Measurements from ENCODE around the gene NOS1. TPM values are rescaled to one million over a fixed set of nuclear protein-coding genes. Genes with fewer than 3 reads are reported as not detected.

Gene NOS1
- total and polyA plus RNA-seq, 2 experiments from 2014 or later = 0.63 to 3.0 TPM

- no peak overlapping the region for H3K27ac ChIP-seq (ENCODE audit: low read depth)
- H3K9me2 ChIP-seq (ENCODE audit: insufficient read depth) = no peaks in the 10 kb centered on the region
- no peak overlapping the region for H3K4me2 ChIP-seq
- Mint-ChIP-seq H3K4me3 (no peak overlapping the region; the same call in 1 of the 3 replicates), H3K4me1 (peaks cover 18% of the 10 kb centered on the region), H3K9me3 (no peaks in the 10 kb centered on the region), H3K36me3 (ENCODE audit: low read depth) (no peaks in the 10 kb centered on the region), H3K27ac (no peak overlapping the region), H3K27me3 (ENCODE audit: insufficient read depth, low read depth, poor library complexity) (peaks cover 57% of the 10 kb centered on the region)
- peaks cover 70% of the 10 kb centered on the region for H3K27me3 ChIP-seq (ENCODE audit: insufficient read depth)
- no peaks in the 10 kb centered on the region for H3F3A ChIP-seq (replicated peaks; ENCODE audit: low read depth)
- H2AFZ ChIP-seq = no peak overlapping the region
- ATAC-seq = no peak
- no peak for TF ChIP-seq ZNF114 (CRISPR knock-in tag; IDR thresholded peaks at IDR 0.05)
- TF ChIP-seq POLR2AphosphoS5 (IDR thresholded peaks at IDR 0.05; ENCODE audit: low read depth) = no peak
- TF ChIP-seq, protein P1, sequence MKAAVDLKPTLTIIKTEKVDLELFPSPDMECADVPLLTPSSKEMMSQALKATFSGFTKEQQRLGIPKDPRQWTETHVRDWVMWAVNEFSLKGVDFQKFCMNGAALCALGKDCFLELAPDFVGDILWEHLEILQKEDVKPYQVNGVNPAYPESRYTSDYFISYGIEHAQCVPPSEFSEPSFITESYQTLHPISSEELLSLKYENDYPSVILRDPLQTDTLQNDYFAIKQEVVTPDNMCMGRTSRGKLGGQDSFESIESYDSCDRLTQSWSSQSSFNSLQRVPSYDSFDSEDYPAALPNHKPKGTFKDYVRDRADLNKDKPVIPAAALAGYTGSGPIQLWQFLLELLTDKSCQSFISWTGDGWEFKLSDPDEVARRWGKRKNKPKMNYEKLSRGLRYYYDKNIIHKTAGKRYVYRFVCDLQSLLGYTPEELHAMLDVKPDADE (IDR thresholded peaks at IDR 0.05) = no peak
- TF ChIP-seq NANOG (IDR thresholded peaks at IDR 0.05; ENCODE audit: borderline replicate concordance) = no peak
- TF ChIP-seq CTCF (conservative IDR thresholded peaks at IDR 0.05; ENCODE audit: low read depth in 2 of 2) = no peak
- TF ChIP-seq JUNB (IDR thresholded peaks at IDR 0.05; ENCODE audit: unreplicated experiment) = no peak
- TF ChIP-seq EZH2 (IDR thresholded peaks at IDR 0.05; ENCODE audit: low read depth, unreplicated experiment) = no peak
- TF ChIP-seq, protein P2, sequence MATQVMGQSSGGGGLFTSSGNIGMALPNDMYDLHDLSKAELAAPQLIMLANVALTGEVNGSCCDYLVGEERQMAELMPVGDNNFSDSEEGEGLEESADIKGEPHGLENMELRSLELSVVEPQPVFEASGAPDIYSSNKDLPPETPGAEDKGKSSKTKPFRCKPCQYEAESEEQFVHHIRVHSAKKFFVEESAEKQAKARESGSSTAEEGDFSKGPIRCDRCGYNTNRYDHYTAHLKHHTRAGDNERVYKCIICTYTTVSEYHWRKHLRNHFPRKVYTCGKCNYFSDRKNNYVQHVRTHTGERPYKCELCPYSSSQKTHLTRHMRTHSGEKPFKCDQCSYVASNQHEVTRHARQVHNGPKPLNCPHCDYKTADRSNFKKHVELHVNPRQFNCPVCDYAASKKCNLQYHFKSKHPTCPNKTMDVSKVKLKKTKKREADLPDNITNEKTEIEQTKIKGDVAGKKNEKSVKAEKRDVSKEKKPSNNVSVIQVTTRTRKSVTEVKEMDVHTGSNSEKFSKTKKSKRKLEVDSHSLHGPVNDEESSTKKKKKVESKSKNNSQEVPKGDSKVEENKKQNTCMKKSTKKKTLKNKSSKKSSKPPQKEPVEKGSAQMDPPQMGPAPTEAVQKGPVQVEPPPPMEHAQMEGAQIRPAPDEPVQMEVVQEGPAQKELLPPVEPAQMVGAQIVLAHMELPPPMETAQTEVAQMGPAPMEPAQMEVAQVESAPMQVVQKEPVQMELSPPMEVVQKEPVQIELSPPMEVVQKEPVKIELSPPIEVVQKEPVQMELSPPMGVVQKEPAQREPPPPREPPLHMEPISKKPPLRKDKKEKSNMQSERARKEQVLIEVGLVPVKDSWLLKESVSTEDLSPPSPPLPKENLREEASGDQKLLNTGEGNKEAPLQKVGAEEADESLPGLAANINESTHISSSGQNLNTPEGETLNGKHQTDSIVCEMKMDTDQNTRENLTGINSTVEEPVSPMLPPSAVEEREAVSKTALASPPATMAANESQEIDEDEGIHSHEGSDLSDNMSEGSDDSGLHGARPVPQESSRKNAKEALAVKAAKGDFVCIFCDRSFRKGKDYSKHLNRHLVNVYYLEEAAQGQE (IDR thresholded peaks at IDR 0.05; ENCODE audit: unreplicated experiment) = no peak
- TF ChIP-seq CREB1 (CRISPR knock-in tag; IDR thresholded peaks at IDR 0.05; ENCODE audit: low read depth) = no peak
- no peak for TF ChIP-seq ZNF462 (CRISPR knock-in tag; IDR thresholded peaks at IDR 0.05)
- no peak for TF ChIP-seq STAT1 (IDR thresholded peaks at IDR 0.05; ENCODE audit: unreplicated experiment)
- no peak for TF ChIP-seq ZNF331 (CRISPR knock-in tag; IDR thresholded peaks at IDR 0.05; ENCODE audit: low read depth)
- TF ChIP-seq EZH2phosphoT487 (IDR thresholded peaks at IDR 0.05; ENCODE audit: unreplicated experiment) = no peak
- no peak for DNase-seq (ENCODE audit: low spot score)
- H4K20me1 ChIP-seq (replicated peaks; ENCODE audit: insufficient read depth) = no peaks in the 10 kb centered on the region; the same call in 1 of the 2 replicates
- H3K4me3 ChIP-seq = no peak overlapping the region
- no peaks in the 10 kb centered on the region for H3K36me3 ChIP-seq (ENCODE audit: insufficient read depth)
- H3K4me1 ChIP-seq (ENCODE audit: insufficient read depth) = peaks cover 10% of the 10 kb centered on the region
- no peaks in the 10 kb centered on the region for H3K79me2 ChIP-seq (replicated peaks; ENCODE audit: insufficient read depth)
These were observed 965 bp upstream of the NOS1 start for GRCh38 chr12:117362391-117362790.
